DOHH2 (cell line): Measurements from ENCODE around the gene LSAMP.

Source experiments
- CTCF ChIP-seq: fragments of 200-600 bp; sonication (generic); IDR thresholded peaks from one replicate; pipeline ENCODE4 v1.5.1; 2014; ENCODE audit warnings: antibody characterized with exemption, mild to moderate bottlenecking, low read depth, low read length; ENCODE audit not compliant: poor library complexity, severe bottlenecking
- EZH2phosphoT487 ChIP-seq: fragments of 200-600 bp; sonication (generic); IDR thresholded peaks from 2 replicates; pipeline ENCODE4 v1.6.1; 2017; ENCODE audit warnings: borderline replicate concordance, mild to moderate bottlenecking, antibody characterized with exemption, low read length, moderate library complexity, mixed read lengths

- no peak for TF ChIP-seq CTCF
- no peak for TF ChIP-seq EZH2phosphoT487
These were observed 544.3 kb downstream of the LSAMP start for GRCh38 chr3:115901008-115901407.
